HEK293T (cell line): ENCODE measurements around the gene GRAMD1B.
"Not testable (repeated sequence)": the region's sequence is repeated elsewhere in the genome, so short reads cannot be mapped to it uniquely, and the experiment has no call there.

ENCODE experiments used
- CTCF ChIA-PET: fragments of 350-600 bp; formaldehyde crosslinking; extraction: SDS; loops from one replicate; lab custom pipeline; 2021; ENCODE audit warnings: antibody characterized with exemption, inconsistent platforms; lab: Yijun Ruan, JAX
- POLR2A ChIA-PET: fragments of 350-600 bp; formaldehyde crosslinking; extraction: SDS; loops from one replicate; lab custom pipeline; 2020; ENCODE audit warnings: antibody characterized with exemption, inconsistent platforms; lab: Yijun Ruan, JAX
- DNase-seq: peaks from one replicate; pipeline ENCODE4 v3.0.0; 2012; ENCODE audit warnings: mixed read lengths; ENCODE audit errors: extremely low spot score
- ARNT ChIP-seq: fragments of 450-650 bp; IDR thresholded peaks from 2 replicates; pipeline ENCODE4 v1.6.1; 2017; ENCODE audit warnings: mild to moderate bottlenecking
- BHLHE40 ChIP-seq: fragments of 450-650 bp; IDR thresholded peaks from 2 replicates; pipeline ENCODE4 v1.6.1; 2016; ENCODE audit warnings: mild to moderate bottlenecking, moderate library complexity, borderline replicate concordance
- CTBP1 ChIP-seq: fragments of 450-650 bp; IDR thresholded peaks from 2 replicates; pipeline ENCODE4 v1.6.1; 2016; ENCODE audit warnings: borderline replicate concordance
- ELF4 ChIP-seq: fragments of 450-650 bp; IDR thresholded peaks from 2 replicates; pipeline ENCODE4 v1.6.1; 2017; ENCODE audit warnings: antibody characterized with exemption
- FOXA1 ChIP-seq: fragments of 450-650 bp; IDR thresholded peaks from 2 replicates; pipeline ENCODE4 v1.6.1; 2016; ENCODE audit warnings: mild to moderate bottlenecking
- FOXK2 ChIP-seq: fragments of 450-650 bp; IDR thresholded peaks from 2 replicates; pipeline ENCODE4 v1.6.1; 2016; ENCODE audit warnings: mild to moderate bottlenecking
- FOXM1 ChIP-seq: fragments of 450-650 bp; IDR thresholded peaks from 2 replicates; pipeline ENCODE4 v1.6.1; 2017; ENCODE audit warnings: mild to moderate bottlenecking, borderline replicate concordance
- HDGF ChIP-seq: fragments of 450-650 bp; IDR thresholded peaks from 2 replicates; pipeline ENCODE4 v1.6.1; 2017; ENCODE audit warnings: antibody characterized with exemption, borderline replicate concordance
- L3MBTL2 ChIP-seq: fragments of 450-650 bp; conservative IDR thresholded peaks from 2 replicates; pipeline ENCODE4 v1.6.1; 2016; ENCODE audit warnings: mild to moderate bottlenecking
- LEF1 ChIP-seq: fragments of 450-650 bp; IDR thresholded peaks from 2 replicates; pipeline ENCODE4 v1.6.1; 2017; ENCODE audit warnings: mild to moderate bottlenecking, borderline replicate concordance
- NFRKB ChIP-seq: fragments of 450-650 bp; IDR thresholded peaks from 2 replicates; pipeline ENCODE4 v1.6.1; 2016; ENCODE audit warnings: mild to moderate bottlenecking, moderate library complexity
- PKNOX1 ChIP-seq: fragments of 450-650 bp; IDR thresholded peaks from 2 replicates; pipeline ENCODE4 v1.6.1; 2016
- SP1 ChIP-seq: fragments of 450-650 bp; IDR thresholded peaks from 2 replicates; pipeline ENCODE4 v1.6.1; 2017
- SUZ12 ChIP-seq: fragments of 450-650 bp; IDR thresholded peaks from 2 replicates; pipeline ENCODE4 v1.6.1; 2016; ENCODE audit warnings: mild to moderate bottlenecking
- TARDBP ChIP-seq: fragments of 450-650 bp; IDR thresholded peaks from 2 replicates; pipeline ENCODE4 v1.6.1; 2016
- ZNF384 ChIP-seq: fragments of 450-650 bp; IDR thresholded peaks from 2 replicates; pipeline ENCODE4 v1.6.1; 2016

GRAMD1B gene

GRCh38 chr11:123457187-123457770, 27.2 kb downstream of the GRAMD1B start:
- DNase-seq, result no peak
- POLR2A ChIA-PET, result no interaction called here
- CTCF ChIA-PET, result no interaction called here
- TF ChIP-seq FOXM1, result no peak
- no peak for TF ChIP-seq PKNOX1
- TF ChIP-seq SP1, result no peak
- no peak for TF ChIP-seq BHLHE40
- TF ChIP-seq HDGF, result no peak
- TF ChIP-seq ZNF384, result no peak
- TF ChIP-seq LEF1, result no peak
- TF ChIP-seq SUZ12, result no peak
- TF ChIP-seq ELF4, result no peak
- no peak for TF ChIP-seq ARNT
- no peak for TF ChIP-seq NFRKB
- TF ChIP-seq L3MBTL2, result no peak
- no peak for TF ChIP-seq FOXK2
- no peak for TF ChIP-seq FOXA1
- TF ChIP-seq CTBP1, result no peak

GRCh38 chr11:123458501-123458900, 28.4 kb downstream of the GRAMD1B start:
- ChIA-PET CTCF (no interaction called here), POLR2A (no interaction called here)
- TF ChIP-seq ZNF384 (no peak), ELF4 (no peak), PKNOX1 (no peak), FOXK2 (no peak), LEF1 (no peak), BHLHE40 (no peak), ARNT (no peak), NFRKB (no peak), FOXM1 (no peak), CTBP1 (no peak), FOXA1 (no peak), TARDBP (no peak), HDGF (no peak), L3MBTL2 (no peak), SP1 (no peak)
- no peak for DNase-seq

- CTCF ChIA-PET, result no interaction called here
- POLR2A ChIA-PET, result no interaction called here
Measured at GRCh38 chr11:123460012-123460700, 30.1 kb downstream of the GRAMD1B start.

GRCh38 chr11:123461164-123461563, 31.1 kb downstream of the GRAMD1B start:
- TF ChIP-seq ZNF384 (no peak), HDGF (no peak), ELF4 (no peak), NFRKB (no peak), TARDBP (no peak), FOXK2 (no peak), SP1 (no peak), LEF1 (no peak), SUZ12 (no peak), FOXA1 (no peak), FOXM1 (no peak), BHLHE40 (no peak)
- DNase-seq, result no peak
- POLR2A ChIA-PET, result no interaction called here
- CTCF ChIA-PET, result no interaction called here

More at GRCh38 chr11:123460012-123460700, 30.1 kb downstream of the GRAMD1B start:
- DNase-seq, result no peak
- TF ChIP-seq ELF4 (no peak), HDGF (no peak), PKNOX1 (no peak)

- DNase-seq, POLR2A ChIA-PET: not testable (repeated sequence)
- CTCF ChIA-PET, result interaction anchor here (0.6 kb wide), 1 partner anchor 28 kb away, joined by 3 read pairs; no protein-coding TSS in a partner anchor
Measured at GRCh38 chr11:123465667-123466066, 35.6 kb downstream of the GRAMD1B start.

GRCh38 chr11:123466172-123466571, 36.1 kb downstream of the GRAMD1B start:
- POLR2A ChIA-PET, DNase-seq, CTCF ChIA-PET: not testable (repeated sequence)

GRCh38 chr11:123469089-123469488, 39.0 kb downstream of the GRAMD1B start:
- TF ChIP-seq LEF1, result no peak
- no peak for TF ChIP-seq CTBP1
- TF ChIP-seq HDGF, result no peak
- no peak for TF ChIP-seq NFRKB
- TF ChIP-seq FOXK2, result no peak
- TF ChIP-seq L3MBTL2, result no peak
- ChIA-PET POLR2A (no interaction called here), CTCF (interaction anchor here (0.7 to 1.5 kb wide), 2 partner anchors 20 to 62 kb away, joined by 3 to 5 read pairs; no protein-coding TSS in a partner anchor)
- no peak for DNase-seq
